K562 (cell line): Measurements from ENCODE around the gene CNNM4. TPM values are rescaled to one million over a fixed set of nuclear protein-coding genes. Genes with fewer than 3 reads are reported as not detected.

Experiments used
- ATAC-seq: fragments of 200-7000 bp; cut with Tn5 transposase; 3 replicates; pipeline ENCODE4 v1.9.1; 2020; ENCODE audit warnings: moderate library complexity
- BruUV-seq: library from RNA; stranded (reverse); fragments of 400-500 nt; replicated peaks from 2 replicates; lab custom pipeline; 2021; lab: Mats Ljungman, UMichigan
- CTCF ChIA-PET: fragments of 300-600 bp; formaldehyde crosslinking; extraction: SDS; loops from one replicate; lab custom pipeline; 2021; ENCODE audit warnings: low intra/inter-chr PET ratio; lab: Yijun Ruan, JAX
- POLR2A ChIA-PET: fragments of 300-600, 350-650 bp; sonication (Branson Sonifier 250); formaldehyde crosslinking; extraction: SDS; loops from one replicate; lab custom pipeline; 2021; ENCODE audit warnings: antibody characterized with exemption, inconsistent platforms; lab: Yijun Ruan, JAX
- DNase-seq, 4 experiments: peaks; one replicate each; pipeline versions ENCODE4 v3.0.0 to v3.0.0-alpha.2; 2011 to 2018; ENCODE audit warnings: low spot score in 3 of 4, mixed read lengths in 3 of 4; ENCODE audit errors: extremely low read depth in 1 of 4
- FAIRE-seq: peaks from 2 replicates; lab custom pipeline; 2011; peaks lifted over from hg19 to GRCh38; lab: Jason Lieb, UNC
- H2AFZ ChIP-seq: 2 replicates; pipeline ENCODE4 v1.6.0; 2011; ENCODE audit warnings: low read depth, low read length, control low read depth, inconsistent platforms
- H3K27ac ChIP-seq: fragments of 200-600 bp; 3 replicates; pipeline ENCODE4 v1.8.0; 2011; ENCODE audit warnings: low read depth, mild to moderate bottlenecking, control low read depth, inconsistent platforms, low read length, moderate library complexity, mixed read lengths; ENCODE audit errors: extremely low read depth
- H3K27me3 ChIP-seq, 2 experiments: fragments of 300-600 bp in 1 of 2; 2 replicates in 1 of 2; 3 replicates in 1 of 2; pipeline versions ENCODE4 v1.6.0 to v1.8.0; 2011; ENCODE audit warnings: inconsistent platforms in 2 of 2, low read length in 2 of 2, mild to moderate bottlenecking in 1 of 2, mixed read lengths in 1 of 2, moderate library complexity in 1 of 2; ENCODE audit not compliant: control insufficient read depth in 2 of 2, insufficient read depth in 2 of 2
- H3K36me3 ChIP-seq: fragments of 300-600 bp; 3 replicates; pipeline ENCODE4 v1.8.0; 2011; ENCODE audit warnings: mild to moderate bottlenecking, low read length, inconsistent platforms; ENCODE audit not compliant: control insufficient read depth, insufficient read depth
- H3K4me1 ChIP-seq, 2 experiments: fragments of 200-600 bp in 1 of 2; replicated peaks in 1 of 2; 2 replicates in 1 of 2; 3 replicates in 1 of 2; pipeline versions ENCODE4 v1.5.1 to v1.8.0; 2011; ENCODE audit warnings: inconsistent platforms in 2 of 2, low read length in 2 of 2, mild to moderate bottlenecking in 1 of 2, mixed read lengths in 1 of 2, moderate library complexity in 1 of 2; ENCODE audit not compliant: control insufficient read depth in 2 of 2, insufficient read depth in 2 of 2
- H3K4me2 ChIP-seq: 2 replicates; pipeline ENCODE4 v1.6.1; 2011; ENCODE audit warnings: low read length, control low read depth, inconsistent platforms, mixed read lengths; ENCODE audit not compliant: insufficient read depth
- H3K4me3 ChIP-seq: fragments of 200-600 bp; sonication (generic), shearing (Covaris generic); 2 replicates; pipeline ENCODE4 v1.5.1; 2016; ENCODE audit warnings: control low read depth, inconsistent platforms
- H3K79me2 ChIP-seq: fragments of 200-600 bp; 3 replicates; pipeline ENCODE4 v1.8.0; 2011; ENCODE audit warnings: low read length, inconsistent platforms; ENCODE audit not compliant: control insufficient read depth, insufficient read depth
- H3K9ac ChIP-seq, 2 experiments: 2 replicates each; pipeline versions ENCODE4 v1.6.0 to v1.6.1; 2011; ENCODE audit warnings: low read depth in 2 of 2, low read length in 2 of 2, control low read depth in 1 of 2, inconsistent platforms in 1 of 2, mild to moderate bottlenecking in 1 of 2, mixed read lengths in 1 of 2; ENCODE audit not compliant: insufficient read depth in 1 of 2
- H3K9me1 ChIP-seq: one replicate; pipeline ENCODE4 v1.6.0; 2011; ENCODE audit warnings: inconsistent platforms, mild to moderate bottlenecking, low read length, moderate library complexity; ENCODE audit not compliant: control insufficient read depth, insufficient read depth
- H3K9me3 ChIP-seq: replicated peaks from 2 replicates; pipeline ENCODE4 v1.5.1; 2011; ENCODE audit warnings: low read depth, low read length, inconsistent platforms; ENCODE audit not compliant: control insufficient read depth, insufficient read depth
- H4K20me1 ChIP-seq: replicated peaks from 2 replicates; pipeline ENCODE4 v1.6.1; 2011; ENCODE audit warnings: low read length, inconsistent platforms, mixed read lengths; ENCODE audit not compliant: control insufficient read depth, insufficient read depth
- CCNT2 ChIP-seq: IDR thresholded peaks from 2 replicates; pipeline ENCODE4 v1.6.1; 2011; ENCODE audit warnings: borderline replicate concordance, low read depth, mild to moderate bottlenecking, moderate library complexity, mixed read lengths, low read length; ENCODE audit not compliant: insufficient read length; ENCODE audit errors: extremely low read depth
- HDAC3 ChIP-seq: fragments of 450-650 bp; IDR thresholded peaks from 2 replicates; pipeline ENCODE4 v1.6.1; 2018; ENCODE audit warnings: borderline replicate concordance, mild to moderate bottlenecking, moderate library complexity; ENCODE audit not compliant: partially characterized antibody
- HMG20A ChIP-seq: fragments of 450-650 bp; formaldehyde crosslinking; conservative IDR thresholded peaks from 2 replicates; pipeline ENCODE4 v1.4.0; 2020; ENCODE audit warnings: mild to moderate bottlenecking, mixed read lengths
- JUND ChIP-seq, 2 experiments: IDR thresholded peaks; 2 replicates in 1 of 2; 3 replicates in 1 of 2; pipeline ENCODE4 v1.6.1; 2011; ENCODE audit warnings: borderline replicate concordance in 2 of 2, low read depth in 2 of 2, low read length in 2 of 2, improper control_type of control experiment in 1 of 2, missing biosample characterization in 1 of 2, missing genetic modification characterization in 1 of 2, missing genetic modification reagents in 1 of 2
- RBM22 ChIP-seq: fragments of 200-400 bp; formaldehyde crosslinking; IDR thresholded peaks from 2 replicates; pipeline ENCODE4 v1.6.1; 2018; ENCODE audit warnings: low read length, low read depth; ENCODE audit not compliant: poor library complexity, severe bottlenecking
- SMARCA5 ChIP-seq: fragments of 450-650 bp; IDR thresholded peaks from 2 replicates; pipeline ENCODE4 v1.6.1; 2016
- ZNF316 ChIP-seq: fragments of 450-650 bp; IDR thresholded peaks from 2 replicates; pipeline ENCODE4 v1.6.1; 2016
- ZNF699 ChIP-seq: fragments of 250-450 bp; sonication (Bioruptor Pico); IDR thresholded peaks from 2 replicates; pipeline ENCODE4 v1.8.0; 2021; ENCODE audit warnings: mild to moderate bottlenecking, moderate library complexity; ENCODE audit not compliant: insufficient replicate concordance
- WGBS: fragments of 100-300 bp; shearing (Covaris generic); methylation state at CpG from one replicate; pipeline ENCODE4 v1.1.6; 2016; ENCODE audit warnings: low coverage, mixed read lengths; ENCODE audit not compliant: insufficient coverage; ENCODE audit errors: missing lambda C conversion rate; 5-methylcytosine and 5-hydroxymethylcytosine counted together
- in situ Hi-C: fragments of 300-500 bp; cut with MboI; formaldehyde crosslinking; loops from 4 replicates; pipeline ENCODE4 v1.15.0; 2018; ENCODE audit warnings: inconsistent platforms, mixed read lengths
- intact Hi-C: fragments of 100-400 bp; cut with micrococcal nuclease; formaldehyde crosslinking; loops from 2 replicates; pipeline ENCODE4 v1.14.2; 2022
- polyA plus RNA-seq, 8 experiments: library from polyadenylated mRNA; depleted of rRNA in 4 of 8; stranded (reverse) in 5 of 8; unstranded in 3 of 8; fragments of >200 nt; fragmentation: Nextera tagmentation in 2 of 8; fragmentation: Illumina TruSeq in 1 of 8; extraction: Ambion mirVana in 2 of 8; extraction: Trizol in 1 of 8; gene quantifications; 2 replicates each; pipeline versions ENCODE4 v1.2.1 to v1.2.3, GENCODE V29; 2011 to 2014; ENCODE audit warnings: inconsistent platforms in 1 of 8, missing spikeins in 1 of 8
- total RNA-seq, 7 experiments: library from RNA; depleted of rRNA in 6 of 7; stranded (reverse); fragments of >200 nt in 6 of 7; fragmentation: Illumina TruSeq in 2 of 7; extraction: Trizol in 2 of 7; gene quantifications; 2 replicates each; pipeline versions ENCODE4 v1.2.1 to v1.2.3, GENCODE V29; 2011 to 2021; ENCODE audit warnings: low replicate concordance in 1 of 7
- TF ChIP-seq, protein P1 (sequence below): fragments of 250-450 bp; sonication (Bioruptor Pico); IDR thresholded peaks from 2 replicates; pipeline ENCODE4 v1.5.0; 2021; ENCODE audit warnings: mild to moderate bottlenecking, borderline replicate concordance
- TF ChIP-seq, protein P2 (sequence below): fragments of 250-450 bp; sonication (Bioruptor Pico); IDR thresholded peaks from 2 replicates; pipeline ENCODE4 v1.9.0; 2021; ENCODE audit warnings: mild to moderate bottlenecking, inconsistent platforms
- TF ChIP-seq, protein P3 (sequence below): fragments of 450-650 bp; IDR thresholded peaks from 2 replicates; pipeline ENCODE4 v1.6.1; 2016; ENCODE audit warnings: borderline replicate concordance
- TF ChIP-seq, protein P4 (sequence below): IDR thresholded peaks from 2 replicates; pipeline ENCODE4 v1.6.1; 2011; ENCODE audit warnings: borderline replicate concordance, low read depth, mild to moderate bottlenecking, moderate library complexity, low read length; ENCODE audit not compliant: insufficient read depth, poor library complexity, severe bottlenecking

Gene CNNM4
- total and polyA plus RNA-seq, 9 of the 15 experiments (the other 6 are each of a cell fraction or from before 2014, with no cell fraction given), result 0.96 to 6.3 (median 2.8) TPM

DNA sequence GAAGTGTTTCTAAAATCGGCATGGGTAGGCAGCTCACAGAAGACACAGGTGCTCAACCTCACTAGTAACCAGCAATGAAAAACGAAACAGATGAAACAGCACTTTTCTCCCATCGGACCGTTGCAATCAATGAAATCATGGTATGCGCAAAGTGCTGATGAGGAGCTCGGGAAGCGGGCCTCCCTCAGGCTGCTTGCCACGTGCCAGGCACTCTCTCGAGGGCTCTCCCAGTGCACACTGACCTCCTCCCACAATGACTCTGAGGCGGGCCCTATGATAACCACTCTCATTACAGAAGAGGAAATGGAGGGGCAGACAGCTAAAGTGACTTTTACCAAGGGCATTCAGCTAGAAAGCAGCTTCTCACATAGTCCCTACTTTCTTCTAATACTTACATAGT lies 86.9 kb downstream of the CNNM4 start:
- ATAC-seq, result no peak
- peaks cover 51% of the 10 kb centered on the region for H3K36me3 ChIP-seq
- H4K20me1 ChIP-seq, result no peaks in the 10 kb centered on the region
- H3K27me3 ChIP-seq, result no peaks in the 10 kb centered on the region
- BruUV-seq, result no TSS peak
- intact Hi-C loops (no loop called here), in situ Hi-C loops (no loop called here)
- no peaks in the 10 kb centered on the region for H3K79me2 ChIP-seq
- H3K4me3 ChIP-seq, result no peak overlapping the region
- 85% methylated on average over 10 of the region's 10 CpGs for WGBS
- no peak overlapping the region for H3K27ac ChIP-seq
- H3K9me3 ChIP-seq, result no peaks in the 10 kb centered on the region
- CTCF ChIA-PET, result no interaction called here
- H2AFZ ChIP-seq, result no peak overlapping the region
- no peak for FAIRE-seq
- no peaks in the 10 kb centered on the region for H3K9me1 ChIP-seq
- H3K9ac ChIP-seq, result no peak overlapping the region
- DNase-seq, result no peak
- peaks cover 0 to 12% of the 10 kb centered on the region in 2 experiments; a peak in 2 of 5 replicates for H3K4me1 ChIP-seq
- POLR2A ChIA-PET, result interaction anchor here (0.6 to 2.3 kb wide), 4 partner anchors 11 to 41 kb away, joined by 3 to 10 read pairs (median 4); partner anchors contain the start of gene ANKRD39
- H3K4me2 ChIP-seq, result no peak overlapping the region
- TF ChIP-seq, protein P1, sequence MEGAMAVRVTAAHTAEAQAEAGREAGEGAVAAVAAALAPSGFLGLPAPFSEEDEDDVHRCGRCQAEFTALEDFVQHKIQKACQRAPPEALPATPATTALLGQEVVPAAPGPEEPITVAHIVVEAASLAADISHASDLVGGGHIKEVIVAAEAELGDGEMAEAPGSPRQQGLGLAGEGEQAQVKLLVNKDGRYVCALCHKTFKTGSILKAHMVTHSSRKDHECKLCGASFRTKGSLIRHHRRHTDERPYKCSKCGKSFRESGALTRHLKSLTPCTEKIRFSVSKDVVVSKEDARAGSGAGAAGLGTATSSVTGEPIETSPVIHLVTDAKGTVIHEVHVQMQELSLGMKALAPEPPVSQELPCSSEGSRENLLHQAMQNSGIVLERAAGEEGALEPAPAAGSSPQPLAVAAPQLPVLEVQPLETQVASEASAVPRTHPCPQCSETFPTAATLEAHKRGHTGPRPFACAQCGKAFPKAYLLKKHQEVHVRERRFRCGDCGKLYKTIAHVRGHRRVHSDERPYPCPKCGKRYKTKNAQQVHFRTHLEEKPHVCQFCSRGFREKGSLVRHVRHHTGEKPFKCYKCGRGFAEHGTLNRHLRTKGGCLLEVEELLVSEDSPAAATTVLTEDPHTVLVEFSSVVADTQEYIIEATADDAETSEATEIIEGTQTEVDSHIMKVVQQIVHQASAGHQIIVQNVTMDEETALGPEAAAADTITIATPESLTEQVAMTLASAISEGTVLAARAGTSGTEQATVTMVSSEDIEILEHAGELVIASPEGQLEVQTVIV, result no peak
- TF ChIP-seq CCNT2 (no peak), HMG20A (no peak), JUND (IDR thresholded peaks at IDR 0.05; ENCODE audit: borderline replicate concordance, low read depth, low read length) (no peak), JUND (tag; IDR thresholded peaks at IDR 0.05; ENCODE audit: borderline replicate concordance, low read depth, low read length) (no peak), RBM22 (no peak), ZNF699 (no peak), SMARCA5 (no peak), HDAC3 (no peak), ZNF316 (peak; percentile 26; the same call in 1 of the 2 replicates)
- TF ChIP-seq, protein P2, sequence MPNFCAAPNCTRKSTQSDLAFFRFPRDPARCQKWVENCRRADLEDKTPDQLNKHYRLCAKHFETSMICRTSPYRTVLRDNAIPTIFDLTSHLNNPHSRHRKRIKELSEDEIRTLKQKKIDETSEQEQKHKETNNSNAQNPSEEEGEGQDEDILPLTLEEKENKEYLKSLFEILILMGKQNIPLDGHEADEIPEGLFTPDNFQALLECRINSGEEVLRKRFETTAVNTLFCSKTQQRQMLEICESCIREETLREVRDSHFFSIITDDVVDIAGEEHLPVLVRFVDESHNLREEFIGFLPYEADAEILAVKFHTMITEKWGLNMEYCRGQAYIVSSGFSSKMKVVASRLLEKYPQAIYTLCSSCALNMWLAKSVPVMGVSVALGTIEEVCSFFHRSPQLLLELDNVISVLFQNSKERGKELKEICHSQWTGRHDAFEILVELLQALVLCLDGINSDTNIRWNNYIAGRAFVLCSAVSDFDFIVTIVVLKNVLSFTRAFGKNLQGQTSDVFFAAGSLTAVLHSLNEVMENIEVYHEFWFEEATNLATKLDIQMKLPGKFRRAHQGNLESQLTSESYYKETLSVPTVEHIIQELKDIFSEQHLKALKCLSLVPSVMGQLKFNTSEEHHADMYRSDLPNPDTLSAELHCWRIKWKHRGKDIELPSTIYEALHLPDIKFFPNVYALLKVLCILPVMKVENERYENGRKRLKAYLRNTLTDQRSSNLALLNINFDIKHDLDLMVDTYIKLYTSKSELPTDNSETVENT (CRISPR knock-in tag), result no peak
- TF ChIP-seq, protein P3, sequence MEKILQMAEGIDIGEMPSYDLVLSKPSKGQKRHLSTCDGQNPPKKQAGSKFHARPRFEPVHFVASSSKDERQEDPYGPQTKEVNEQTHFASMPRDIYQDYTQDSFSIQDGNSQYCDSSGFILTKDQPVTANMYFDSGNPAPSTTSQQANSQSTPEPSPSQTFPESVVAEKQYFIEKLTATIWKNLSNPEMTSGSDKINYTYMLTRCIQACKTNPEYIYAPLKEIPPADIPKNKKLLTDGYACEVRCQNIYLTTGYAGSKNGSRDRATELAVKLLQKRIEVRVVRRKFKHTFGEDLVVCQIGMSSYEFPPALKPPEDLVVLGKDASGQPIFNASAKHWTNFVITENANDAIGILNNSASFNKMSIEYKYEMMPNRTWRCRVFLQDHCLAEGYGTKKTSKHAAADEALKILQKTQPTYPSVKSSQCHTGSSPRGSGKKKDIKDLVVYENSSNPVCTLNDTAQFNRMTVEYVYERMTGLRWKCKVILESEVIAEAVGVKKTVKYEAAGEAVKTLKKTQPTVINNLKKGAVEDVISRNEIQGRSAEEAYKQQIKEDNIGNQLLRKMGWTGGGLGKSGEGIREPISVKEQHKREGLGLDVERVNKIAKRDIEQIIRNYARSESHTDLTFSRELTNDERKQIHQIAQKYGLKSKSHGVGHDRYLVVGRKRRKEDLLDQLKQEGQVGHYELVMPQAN, result no peak
- TF ChIP-seq, protein P4, sequence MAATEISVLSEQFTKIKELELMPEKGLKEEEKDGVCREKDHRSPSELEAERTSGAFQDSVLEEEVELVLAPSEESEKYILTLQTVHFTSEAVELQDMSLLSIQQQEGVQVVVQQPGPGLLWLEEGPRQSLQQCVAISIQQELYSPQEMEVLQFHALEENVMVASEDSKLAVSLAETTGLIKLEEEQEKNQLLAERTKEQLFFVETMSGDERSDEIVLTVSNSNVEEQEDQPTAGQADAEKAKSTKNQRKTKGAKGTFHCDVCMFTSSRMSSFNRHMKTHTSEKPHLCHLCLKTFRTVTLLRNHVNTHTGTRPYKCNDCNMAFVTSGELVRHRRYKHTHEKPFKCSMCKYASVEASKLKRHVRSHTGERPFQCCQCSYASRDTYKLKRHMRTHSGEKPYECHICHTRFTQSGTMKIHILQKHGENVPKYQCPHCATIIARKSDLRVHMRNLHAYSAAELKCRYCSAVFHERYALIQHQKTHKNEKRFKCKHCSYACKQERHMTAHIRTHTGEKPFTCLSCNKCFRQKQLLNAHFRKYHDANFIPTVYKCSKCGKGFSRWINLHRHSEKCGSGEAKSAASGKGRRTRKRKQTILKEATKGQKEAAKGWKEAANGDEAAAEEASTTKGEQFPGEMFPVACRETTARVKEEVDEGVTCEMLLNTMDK, result no peak
